Uterus (tissue), 4 donors: ENCODE measurements around the gene ASPSCR1. TPM values are rescaled to one million over a fixed set of nuclear protein-coding genes. Genes with fewer than 3 reads are reported as not detected.
A peak's percentile ranks its signal among the peaks of the same experiment; 100 is the strongest.

Experiments
- DNase-seq, 2 donors: peaks; one replicate each; pipeline ENCODE4 v3.0.0-alpha.2; 2019 to 2020
- H3K27ac ChIP-seq, 2 donors: fragments of 200-600 bp; sonication (generic); 1 replicate in 1 of 2; 2 replicates in 1 of 2; pipeline ENCODE4 v1.5.1; 2016 to 2018
- H3K27me3 ChIP-seq, 2 donors: fragments of 200-600 bp; sonication (generic); one replicate each; pipeline ENCODE4 v1.5.1; 2018 to 2019; ENCODE audit warnings: control low read depth in 1 of 2
- H3K36me3 ChIP-seq, 2 donors: fragments of 200-600 bp; sonication (generic); one replicate each; pipeline ENCODE4 v1.5.1; 2019; ENCODE audit warnings: control low read depth in 1 of 2
- H3K4me1 ChIP-seq, 2 donors: fragments of 200-600 bp; sonication (generic); one replicate each; pipeline ENCODE4 v1.5.1; 2018 to 2019; ENCODE audit warnings: control low read depth in 1 of 2
- H3K4me3 ChIP-seq, 2 donors: fragments of 200-600 bp; sonication (generic); 1 replicate in 1 of 2; 2 replicates in 1 of 2; pipeline ENCODE4 v1.5.1; 2018 to 2019; ENCODE audit warnings: mild to moderate bottlenecking in 1 of 2
- H3K9me3 ChIP-seq, 2 donors: fragments of 200-600 bp; sonication (generic); one replicate each; pipeline ENCODE4 v1.5.1; 2019; ENCODE audit warnings: control low read depth in 1 of 2
- POLR2A ChIP-seq, 2 donors: fragments of 450-650 bp; IDR thresholded peaks; one replicate each; pipeline ENCODE4 v1.6.1; 2016; ENCODE audit warnings: antibody characterized with exemption in 2 of 2, mild to moderate bottlenecking in 1 of 2, moderate library complexity in 1 of 2
- intact Hi-C: fragments of 100-400 bp; cut with DNase I; formaldehyde crosslinking; loops from one replicate; pipeline ENCODE4 v1.15.1; 2023; ENCODE audit warnings: low total_unique reads
- total RNA-seq, 4 donors: library from RNA; depleted of rRNA in 3 of 4; stranded (reverse); fragments of >200 nt in 3 of 4; gene quantifications; one replicate each; pipeline versions ENCODE4 v1.1.0 to v1.2.4, GENCODE V29; 2014 to 2023
- TF ChIP-seq, protein P1 (sequence below), 4 experiments: fragments of 200-600 bp in 2 of 4; fragments of 450-650 bp in 2 of 4; sonication (generic) in 2 of 4; IDR thresholded peaks; one replicate each; pipeline ENCODE4 v1.5.1; 2016 to 2019; ENCODE audit warnings: antibody characterized with exemption in 4 of 4, mild to moderate bottlenecking in 2 of 4, moderate library complexity in 1 of 4
- donor health status: DM: yes; HTN: yes; CAD: no.

ASPSCR1 gene
- total RNA-seq, 4 donors from 2014 or later: 3.5 to 34.2 (median 13.6) TPM

- Histone ChIP-seq H3K9me3 (no peaks in the 10 kb centered on the region), H3K27ac (no peak overlapping the region), H3K4me3 (no peak overlapping the region), H3K36me3 (no peaks in the 10 kb centered on the region), H3K4me1 (peaks cover 0 to 3% of the 10 kb centered on the region in 2 donors), H3K27me3 (peaks cover 3 to 7% of the 10 kb centered on the region in 2 donors)
- TF ChIP-seq, protein P1, sequence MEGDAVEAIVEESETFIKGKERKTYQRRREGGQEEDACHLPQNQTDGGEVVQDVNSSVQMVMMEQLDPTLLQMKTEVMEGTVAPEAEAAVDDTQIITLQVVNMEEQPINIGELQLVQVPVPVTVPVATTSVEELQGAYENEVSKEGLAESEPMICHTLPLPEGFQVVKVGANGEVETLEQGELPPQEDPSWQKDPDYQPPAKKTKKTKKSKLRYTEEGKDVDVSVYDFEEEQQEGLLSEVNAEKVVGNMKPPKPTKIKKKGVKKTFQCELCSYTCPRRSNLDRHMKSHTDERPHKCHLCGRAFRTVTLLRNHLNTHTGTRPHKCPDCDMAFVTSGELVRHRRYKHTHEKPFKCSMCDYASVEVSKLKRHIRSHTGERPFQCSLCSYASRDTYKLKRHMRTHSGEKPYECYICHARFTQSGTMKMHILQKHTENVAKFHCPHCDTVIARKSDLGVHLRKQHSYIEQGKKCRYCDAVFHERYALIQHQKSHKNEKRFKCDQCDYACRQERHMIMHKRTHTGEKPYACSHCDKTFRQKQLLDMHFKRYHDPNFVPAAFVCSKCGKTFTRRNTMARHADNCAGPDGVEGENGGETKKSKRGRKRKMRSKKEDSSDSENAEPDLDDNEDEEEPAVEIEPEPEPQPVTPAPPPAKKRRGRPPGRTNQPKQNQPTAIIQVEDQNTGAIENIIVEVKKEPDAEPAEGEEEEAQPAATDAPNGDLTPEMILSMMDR (IDR thresholded peaks at IDR 0.05): no peak
- TF ChIP-seq POLR2A (IDR thresholded peaks at IDR 0.05): no peak
- DNase-seq: no peak
- intact Hi-C loops: no loop called here
These were observed 10.8 kb upstream of the ASPSCR1 start for GRCh38 chr17:81966343-81967243.

DNA sequence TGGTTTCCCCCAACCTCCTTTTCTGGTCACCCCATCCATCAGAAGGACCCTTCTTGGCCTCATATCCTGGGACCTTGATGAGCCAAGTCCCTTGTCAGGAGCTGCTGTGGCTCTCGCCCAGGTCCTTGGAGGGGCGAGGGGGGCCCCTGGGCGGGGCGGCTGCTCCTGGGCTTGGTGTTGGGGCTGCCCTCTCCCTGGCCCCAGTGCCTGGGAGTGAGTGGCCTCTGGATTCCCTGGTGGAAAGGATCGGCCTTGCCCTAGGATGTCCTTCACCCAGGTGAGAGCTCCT lies 10.2 kb upstream of the ASPSCR1 start:
- no peaks in the 10 kb centered on the region for H3K36me3 ChIP-seq
- no peak overlapping the region for H3K27ac ChIP-seq
- DNase-seq: no peak
- no peaks in the 10 kb centered on the region for H3K9me3 ChIP-seq
- H3K27me3 ChIP-seq: peaks cover under 1 to 3% of the 10 kb centered on the region in 2 donors
- TF ChIP-seq, protein P1 (IDR thresholded peaks at IDR 0.05): no peak
- TF ChIP-seq POLR2A (IDR thresholded peaks at IDR 0.05): no peak
- no peak overlapping the region for H3K4me3 ChIP-seq
- no peaks in the 10 kb centered on the region for H3K4me1 ChIP-seq
- intact Hi-C loops: no loop called here

GRCh38 chr17:81967533-81968395 lies 9.7 kb upstream of the ASPSCR1 start:
- Histone ChIP-seq H3K9me3 (no peaks in the 10 kb centered on the region), H3K27me3 (no peaks in the 10 kb centered on the region), H3K27ac (no peak overlapping the region), H3K4me1 (no peaks in the 10 kb centered on the region), H3K36me3 (no peaks in the 10 kb centered on the region), H3K4me3 (no peak overlapping the region)
- DNase-seq: peak; percentile 56 to 73
- intact Hi-C loops: no loop called here
- no peak for TF ChIP-seq POLR2A (IDR thresholded peaks at IDR 0.05)
- TF ChIP-seq, protein P1 (IDR thresholded peaks at IDR 0.05): no peak

DNA sequence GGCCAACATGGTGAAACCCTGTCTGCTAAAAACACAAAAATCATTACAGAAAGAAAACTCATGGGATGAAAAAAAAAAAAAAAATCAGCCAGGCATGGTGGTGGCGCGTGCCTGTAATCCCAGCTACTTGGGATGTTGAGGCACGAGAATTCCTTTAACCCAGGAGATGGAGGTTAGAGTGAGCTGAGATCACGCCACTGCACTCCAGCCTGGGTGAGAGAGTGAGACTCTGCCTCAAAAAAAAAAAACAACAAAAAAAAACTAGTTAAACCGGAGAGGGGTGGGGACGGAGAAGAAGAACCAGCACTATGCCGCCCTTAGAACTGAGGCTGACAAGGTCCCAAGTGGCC lies 9.1 kb upstream of the ASPSCR1 start:
- TF ChIP-seq POLR2A (IDR thresholded peaks at IDR 0.05): no peak
- TF ChIP-seq, protein P1 (IDR thresholded peaks at IDR 0.05): no peak
- Histone ChIP-seq H3K36me3 (no peaks in the 10 kb centered on the region), H3K27me3 (no peaks in the 10 kb centered on the region), H3K9me3 (no peaks in the 10 kb centered on the region), H3K4me1 (no peaks in the 10 kb centered on the region), H3K27ac (no peak overlapping the region), H3K4me3 (no peak overlapping the region)
- no peak for DNase-seq
- intact Hi-C loops: no loop called here
